Body of pancreas (tissue), 4 donors: ENCODE results near the gene PDE4D.

Source experiments
- POLR2A ChIP-seq, 3 donors: fragments of 450-650 bp; IDR thresholded peaks; one replicate each; pipeline ENCODE4 v1.6.1; 2016; ENCODE audit warnings: antibody characterized with exemption in 3 of 3, mild to moderate bottlenecking in 2 of 3
- TF ChIP-seq, protein P1 (sequence below), 7 experiments: fragments of 450-650 bp in 4 of 7; fragments of 200-600 bp in 3 of 7; sonication (generic) in 3 of 7; IDR thresholded peaks; one replicate each; pipeline ENCODE4 v1.5.1; 2016 to 2019; ENCODE audit warnings: antibody characterized with exemption in 7 of 7

DNA sequence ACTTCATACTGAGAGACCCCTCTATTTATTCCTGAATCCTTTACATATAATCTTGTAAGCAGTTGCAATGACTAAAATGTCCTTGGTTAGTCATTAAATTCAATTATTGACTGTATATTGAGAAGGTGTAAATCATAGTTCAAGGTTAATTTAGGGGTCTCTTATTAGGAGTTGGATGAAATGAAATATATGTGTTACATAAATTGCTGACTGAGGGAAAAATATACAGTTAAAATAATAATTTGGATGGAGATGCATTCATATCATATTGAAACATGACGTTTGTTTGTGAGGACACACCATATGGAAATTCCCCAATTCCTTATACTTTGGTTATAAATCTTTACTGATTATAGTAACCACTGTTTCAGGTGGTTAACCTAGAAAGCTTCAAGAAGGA is 430.6 kb downstream of the PDE4D start:
- TF ChIP-seq, protein P1, sequence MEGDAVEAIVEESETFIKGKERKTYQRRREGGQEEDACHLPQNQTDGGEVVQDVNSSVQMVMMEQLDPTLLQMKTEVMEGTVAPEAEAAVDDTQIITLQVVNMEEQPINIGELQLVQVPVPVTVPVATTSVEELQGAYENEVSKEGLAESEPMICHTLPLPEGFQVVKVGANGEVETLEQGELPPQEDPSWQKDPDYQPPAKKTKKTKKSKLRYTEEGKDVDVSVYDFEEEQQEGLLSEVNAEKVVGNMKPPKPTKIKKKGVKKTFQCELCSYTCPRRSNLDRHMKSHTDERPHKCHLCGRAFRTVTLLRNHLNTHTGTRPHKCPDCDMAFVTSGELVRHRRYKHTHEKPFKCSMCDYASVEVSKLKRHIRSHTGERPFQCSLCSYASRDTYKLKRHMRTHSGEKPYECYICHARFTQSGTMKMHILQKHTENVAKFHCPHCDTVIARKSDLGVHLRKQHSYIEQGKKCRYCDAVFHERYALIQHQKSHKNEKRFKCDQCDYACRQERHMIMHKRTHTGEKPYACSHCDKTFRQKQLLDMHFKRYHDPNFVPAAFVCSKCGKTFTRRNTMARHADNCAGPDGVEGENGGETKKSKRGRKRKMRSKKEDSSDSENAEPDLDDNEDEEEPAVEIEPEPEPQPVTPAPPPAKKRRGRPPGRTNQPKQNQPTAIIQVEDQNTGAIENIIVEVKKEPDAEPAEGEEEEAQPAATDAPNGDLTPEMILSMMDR (IDR thresholded peaks at IDR 0.05) = no peak
- no peak for TF ChIP-seq POLR2A (IDR thresholded peaks at IDR 0.05)
